ENCODE data around the gene GHRHR.
A peak's percentile ranks its signal among the peaks of the same experiment; 100 is the strongest.

GHRHR gene

GRCh38 chr7:30929686-30930085 lies 34.1 kb upstream of the GHRHR start:
- DNase-seq: no peak

- no peak for DNase-seq
Measured at GRCh38 chr7:30930621-30931020, 33.1 kb upstream of the GHRHR start.

- no peak for DNase-seq
Measured at GRCh38 chr7:30931161-30931928, 32.4 kb upstream of the GHRHR start.

- no peak for DNase-seq
Measured at GRCh38 chr7:30931929-30932540, 31.7 kb upstream of the GHRHR start.

GRCh38 chr7:30932562-30932961 lies 31.2 kb upstream of the GHRHR start:
- DNase-seq: no peak

GRCh38 chr7:30933124-30933974 lies 30.4 kb upstream of the GHRHR start:
- peak; percentile 45 for DNase-seq

GRCh38 chr7:30934225-30934624 lies 29.5 kb upstream of the GHRHR start:
- no peak for DNase-seq

GRCh38 chr7:30934732-30935568 lies 28.8 kb upstream of the GHRHR start:
- no peak for DNase-seq

GRCh38 chr7:30935569-30935877 lies 28.2 kb upstream of the GHRHR start:
- no peak for DNase-seq

GRCh38 chr7:30936650-30937245 lies 27.0 kb upstream of the GHRHR start:
- no peak for DNase-seq

- no peak for DNase-seq
Measured at GRCh38 chr7:30937416-30937815, 26.3 kb upstream of the GHRHR start.

GRCh38 chr7:30938435-30939316 lies 25.1 kb upstream of the GHRHR start:
- DNase-seq: peak; percentile 81

GRCh38 chr7:30941582-30942323 lies 22.0 kb upstream of the GHRHR start:
- DNase-seq: no peak

GRCh38 chr7:30950197-30950596 lies 13.6 kb upstream of the GHRHR start:
- DNase-seq: no peak

GRCh38 chr7:30954914-30955313 lies 8.8 kb upstream of the GHRHR start:
- no peak for DNase-seq

- DNase-seq: no peak
Measured at GRCh38 chr7:30956704-30957103, 7.0 kb upstream of the GHRHR start.

GRCh38 chr7:30965372-30965771 lies 1.6 kb downstream of the GHRHR start:
- DNase-seq: no peak

- DNase-seq: no peak
Measured at GRCh38 chr7:30965883-30966282, 2.1 kb downstream of the GHRHR start.

GRCh38 chr7:30968294-30968693 lies 4.5 kb downstream of the GHRHR start:
- DNase-seq: no peak

- no peak for DNase-seq
Measured at GRCh38 chr7:30968747-30969603, 5.2 kb downstream of the GHRHR start.

Measured in NCI-H2171 (cell line).